Epithelial cell of proximal tubule (primary cell): Measurements from ENCODE around the gene SORBS2. TPM values are rescaled to one million over a fixed set of nuclear protein-coding genes. Genes with fewer than 3 reads are reported as not detected.

Experiments used
- DNase-seq: peaks from one replicate; pipeline ENCODE4 v3.0.0-alpha.2; 2011; ENCODE audit warnings: low read depth
- H3K4me3 ChIP-seq: 2 replicates; pipeline ENCODE4 v1.5.1; 2011; ENCODE audit warnings: low read depth, mild to moderate bottlenecking, low read length
- total RNA-seq: library from RNA; depleted of rRNA; stranded (reverse); fragments of >200 nt; gene quantifications from 2 replicates; pipeline ENCODE4 v1.2.3, GENCODE V29; 2015
- TF ChIP-seq, protein P1 (sequence below): conservative IDR thresholded peaks from 2 replicates; pipeline ENCODE4 v1.5.1; 2012; ENCODE audit warnings: low read depth, mild to moderate bottlenecking, low read length

Gene SORBS2
- total RNA-seq, 1 donor from 2014 or later, result 11.6 TPM

- TF ChIP-seq, protein P1, sequence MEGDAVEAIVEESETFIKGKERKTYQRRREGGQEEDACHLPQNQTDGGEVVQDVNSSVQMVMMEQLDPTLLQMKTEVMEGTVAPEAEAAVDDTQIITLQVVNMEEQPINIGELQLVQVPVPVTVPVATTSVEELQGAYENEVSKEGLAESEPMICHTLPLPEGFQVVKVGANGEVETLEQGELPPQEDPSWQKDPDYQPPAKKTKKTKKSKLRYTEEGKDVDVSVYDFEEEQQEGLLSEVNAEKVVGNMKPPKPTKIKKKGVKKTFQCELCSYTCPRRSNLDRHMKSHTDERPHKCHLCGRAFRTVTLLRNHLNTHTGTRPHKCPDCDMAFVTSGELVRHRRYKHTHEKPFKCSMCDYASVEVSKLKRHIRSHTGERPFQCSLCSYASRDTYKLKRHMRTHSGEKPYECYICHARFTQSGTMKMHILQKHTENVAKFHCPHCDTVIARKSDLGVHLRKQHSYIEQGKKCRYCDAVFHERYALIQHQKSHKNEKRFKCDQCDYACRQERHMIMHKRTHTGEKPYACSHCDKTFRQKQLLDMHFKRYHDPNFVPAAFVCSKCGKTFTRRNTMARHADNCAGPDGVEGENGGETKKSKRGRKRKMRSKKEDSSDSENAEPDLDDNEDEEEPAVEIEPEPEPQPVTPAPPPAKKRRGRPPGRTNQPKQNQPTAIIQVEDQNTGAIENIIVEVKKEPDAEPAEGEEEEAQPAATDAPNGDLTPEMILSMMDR, result no peak
- no peak overlapping the region for H3K4me3 ChIP-seq
- DNase-seq, result no peak
Measured at GRCh38 chr4:185697488-185697887, 114.5 kb downstream of the SORBS2 start.

DNA sequence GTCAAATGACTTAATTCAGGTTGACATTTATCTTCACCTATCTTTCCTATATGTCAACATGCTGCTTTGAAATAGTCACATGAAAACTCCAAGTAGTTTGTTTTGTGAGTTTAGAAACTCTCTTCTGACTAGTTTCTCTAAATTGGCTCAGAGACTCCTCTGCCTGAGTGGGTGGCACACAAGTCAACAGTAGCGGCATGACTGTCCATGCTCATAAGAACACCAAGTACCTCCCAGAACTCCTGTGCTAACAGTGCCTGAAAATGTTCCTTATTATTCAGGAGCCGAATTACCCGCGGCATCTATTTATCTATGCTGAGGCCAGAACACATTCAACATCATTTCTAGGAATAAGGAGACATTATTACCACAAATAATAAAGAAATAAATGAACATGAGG, 116.3 kb downstream of the SORBS2 start:
- TF ChIP-seq, protein P1, result no peak
- no peak for DNase-seq
- H3K4me3 ChIP-seq, result no peak overlapping the region

DNA sequence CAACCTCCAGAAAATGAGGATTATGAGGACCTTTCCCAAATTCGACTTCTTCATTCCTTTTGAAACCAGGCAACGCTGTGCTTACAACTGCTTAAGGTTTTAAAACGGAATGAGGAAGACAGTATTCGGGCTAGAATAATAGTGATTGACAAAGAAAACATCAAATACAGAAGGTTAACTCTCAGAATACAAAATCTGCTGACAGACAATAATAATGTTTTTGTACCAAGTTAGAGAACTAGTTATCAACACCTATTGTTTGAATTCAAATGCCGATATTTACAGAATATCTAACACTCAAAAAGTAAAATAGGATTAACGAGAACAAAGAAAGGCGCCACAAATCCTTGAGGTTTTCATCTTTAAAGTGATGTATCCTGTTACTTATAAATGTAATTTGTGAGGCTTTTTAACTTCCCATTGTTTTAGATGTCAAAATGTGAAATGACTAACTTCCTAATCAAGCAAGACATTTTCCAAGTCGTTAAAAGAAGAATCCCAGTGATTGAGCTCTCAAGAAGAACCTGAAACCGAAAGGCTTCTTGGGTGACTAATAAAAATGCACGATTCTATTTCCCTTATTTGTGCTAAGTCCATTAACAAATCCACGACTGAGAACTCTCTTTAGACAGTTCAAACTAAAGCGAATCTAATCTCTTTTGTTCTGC, 118.3 kb downstream of the SORBS2 start:
- no peak for DNase-seq
- H3K4me3 ChIP-seq, result no peak overlapping the region
- TF ChIP-seq, protein P1, result no peak

DNA sequence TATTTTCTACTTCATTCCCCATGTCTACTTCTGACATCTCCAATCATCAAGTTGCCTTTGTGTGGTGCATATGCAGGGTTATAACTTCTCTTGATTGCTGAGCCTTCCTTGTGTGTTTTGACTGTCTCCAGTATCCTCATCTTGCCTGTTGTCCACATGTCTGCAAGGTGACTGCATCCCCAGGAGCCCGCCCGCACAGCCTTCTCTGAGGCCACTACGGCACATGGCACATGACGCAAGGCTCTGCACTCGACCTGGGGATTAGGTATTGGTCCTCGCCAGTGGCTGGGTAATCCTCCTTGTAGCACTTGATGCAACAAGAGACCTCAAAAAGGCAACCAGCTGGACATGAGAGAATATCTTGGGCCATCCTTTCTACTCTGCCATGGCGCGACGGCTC, 122.6 kb downstream of the SORBS2 start:
- TF ChIP-seq, protein P1, result no peak
- H3K4me3 ChIP-seq, result no peak overlapping the region
- no peak for DNase-seq

DNA sequence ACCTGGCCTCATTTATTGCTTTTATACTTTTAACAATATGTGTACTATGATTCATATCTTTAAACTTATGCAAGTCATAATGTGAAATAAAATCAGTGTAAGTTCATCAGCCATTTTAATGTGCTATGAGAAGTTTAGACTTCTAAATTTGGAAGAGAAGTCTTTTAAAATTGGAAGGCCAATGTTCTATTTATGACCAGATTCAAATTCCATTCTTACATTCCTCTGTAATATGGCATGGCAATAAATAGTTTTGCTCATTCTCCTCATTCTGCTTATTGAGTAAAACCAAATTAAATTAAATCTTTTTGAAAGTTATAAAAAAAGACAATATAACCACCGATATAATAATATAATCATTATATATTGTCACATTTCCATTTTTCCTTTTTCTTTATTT, 126.2 kb downstream of the SORBS2 start:
- DNase-seq, result no peak
- TF ChIP-seq, protein P1, result no peak
- H3K4me3 ChIP-seq, result no peak overlapping the region

- TF ChIP-seq, protein P1, result no peak
- no peak overlapping the region for H3K4me3 ChIP-seq
- no peak for DNase-seq
Measured at GRCh38 chr4:185683896-185684295, 128.1 kb downstream of the SORBS2 start.

GRCh38 chr4:185683222-185683621, 128.8 kb downstream of the SORBS2 start:
- no peak overlapping the region for H3K4me3 ChIP-seq
- DNase-seq, result no peak
- TF ChIP-seq, protein P1, result no peak
